GM06990 (cell line): ENCODE measurements around the gene PEDS1.

Experiments
- DNase-seq: peaks from one replicate; pipeline ENCODE4 v3.0.0-alpha.2; 2011; ENCODE audit not compliant: insufficient read length; ENCODE audit errors: extremely low read depth
- H3K27me3 ChIP-seq: replicated peaks from 2 replicates; pipeline ENCODE4 v1.6.0; 2011; ENCODE audit warnings: low read length; ENCODE audit not compliant: control insufficient read depth, insufficient read depth
- H3K36me3 ChIP-seq: 2 replicates; pipeline ENCODE4 v1.5.1; 2011; ENCODE audit warnings: low read length; ENCODE audit not compliant: control insufficient read depth, insufficient read depth
- H3K4me3 ChIP-seq: replicated peaks from 2 replicates; pipeline ENCODE4 v1.5.1; 2011; ENCODE audit warnings: low read depth, mild to moderate bottlenecking, control low read depth, low read length
- TF ChIP-seq, protein P1 (sequence below): IDR thresholded peaks from 2 replicates; pipeline ENCODE4 v1.5.1; 2011; ENCODE audit warnings: low read length, control low read depth, mild to moderate bottlenecking, inconsistent platforms; ENCODE audit not compliant: insufficient read depth, poor library complexity, severe bottlenecking

The PEDS1 gene

DNA sequence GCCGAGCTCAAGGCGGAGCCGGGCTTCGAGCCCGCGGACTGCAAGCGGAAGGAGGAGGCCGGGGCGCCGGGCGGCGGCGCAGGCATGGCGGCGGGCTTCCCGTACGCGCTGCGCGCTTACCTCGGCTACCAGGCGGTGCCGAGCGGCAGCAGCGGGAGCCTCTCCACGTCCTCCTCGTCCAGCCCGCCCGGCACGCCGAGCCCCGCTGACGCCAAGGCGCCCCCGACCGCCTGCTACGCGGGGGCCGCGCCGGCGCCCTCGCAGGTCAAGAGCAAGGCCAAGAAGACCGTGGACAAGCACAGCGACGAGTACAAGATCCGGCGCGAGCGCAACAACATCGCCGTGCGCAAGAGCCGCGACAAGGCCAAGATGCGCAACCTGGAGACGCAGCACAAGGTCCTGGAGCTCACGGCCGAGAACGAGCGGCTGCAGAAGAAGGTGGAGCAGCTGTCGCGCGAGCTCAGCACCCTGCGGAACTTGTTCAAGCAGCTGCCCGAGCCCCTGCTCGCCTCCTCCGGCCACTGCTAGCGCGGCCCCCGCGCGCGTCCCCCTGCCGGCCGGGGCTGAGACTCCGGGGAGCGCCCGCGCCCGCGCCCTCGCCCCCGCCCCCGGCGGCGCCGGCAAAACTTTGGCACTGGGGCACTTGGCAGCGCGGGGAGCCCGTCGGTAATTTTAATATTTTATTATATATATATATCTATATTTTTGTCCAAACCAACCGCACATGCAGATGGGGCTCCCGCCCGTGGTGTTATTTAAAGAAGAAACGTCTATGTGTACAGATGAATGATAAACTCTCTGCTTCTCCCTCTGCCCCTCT is 38.2 kb upstream of the PEDS1 start:
- peak; percentile 81 for DNase-seq
- no peaks in the 10 kb centered on the region for H3K27me3 ChIP-seq
- TF ChIP-seq, protein P1, sequence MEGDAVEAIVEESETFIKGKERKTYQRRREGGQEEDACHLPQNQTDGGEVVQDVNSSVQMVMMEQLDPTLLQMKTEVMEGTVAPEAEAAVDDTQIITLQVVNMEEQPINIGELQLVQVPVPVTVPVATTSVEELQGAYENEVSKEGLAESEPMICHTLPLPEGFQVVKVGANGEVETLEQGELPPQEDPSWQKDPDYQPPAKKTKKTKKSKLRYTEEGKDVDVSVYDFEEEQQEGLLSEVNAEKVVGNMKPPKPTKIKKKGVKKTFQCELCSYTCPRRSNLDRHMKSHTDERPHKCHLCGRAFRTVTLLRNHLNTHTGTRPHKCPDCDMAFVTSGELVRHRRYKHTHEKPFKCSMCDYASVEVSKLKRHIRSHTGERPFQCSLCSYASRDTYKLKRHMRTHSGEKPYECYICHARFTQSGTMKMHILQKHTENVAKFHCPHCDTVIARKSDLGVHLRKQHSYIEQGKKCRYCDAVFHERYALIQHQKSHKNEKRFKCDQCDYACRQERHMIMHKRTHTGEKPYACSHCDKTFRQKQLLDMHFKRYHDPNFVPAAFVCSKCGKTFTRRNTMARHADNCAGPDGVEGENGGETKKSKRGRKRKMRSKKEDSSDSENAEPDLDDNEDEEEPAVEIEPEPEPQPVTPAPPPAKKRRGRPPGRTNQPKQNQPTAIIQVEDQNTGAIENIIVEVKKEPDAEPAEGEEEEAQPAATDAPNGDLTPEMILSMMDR, result peak; percentile 17
- peak overlapping the region; percentile 79 for H3K4me3 ChIP-seq
- peaks cover 2% of the 10 kb centered on the region for H3K36me3 ChIP-seq

- peak overlapping the region; percentile 79 for H3K4me3 ChIP-seq
- peak; percentile 75 for DNase-seq
- H3K27me3 ChIP-seq, result no peaks in the 10 kb centered on the region
- peaks cover 2% of the 10 kb centered on the region for H3K36me3 ChIP-seq
- TF ChIP-seq, protein P1, result no peak
These were observed 37.6 kb upstream of the PEDS1 start for GRCh38 chr20:50191065-50191543.

GRCh38 chr20:50190251-50191064 is 36.9 kb upstream of the PEDS1 start, which contains the start of gene CEBPB:
Gene CEBPB (plus strand): TSS chr20:50190830. CDS start chr20:50191034, 204 bp downstream.
- H3K4me3 ChIP-seq, result peak within 1 kb of the TSS; percentile 79
- H3K27me3 ChIP-seq, result no peaks in the 10 kb centered on the region; the same call in 1 of the 2 replicates
- TF ChIP-seq, protein P1, result peak; percentile 63
- peak; percentile 79 for DNase-seq
- peaks cover 2% of the 10 kb centered on the region for H3K36me3 ChIP-seq

GRCh38 chr20:50189681-50190250 is 36.2 kb upstream of the PEDS1 start:
- TF ChIP-seq, protein P1, result no peak
- peak overlapping the region; percentile 79 for H3K4me3 ChIP-seq
- DNase-seq, result no peak

GRCh38 chr20:50188879-50189680 is 35.6 kb upstream of the PEDS1 start:
- TF ChIP-seq, protein P1, result no peak
- H3K27me3 ChIP-seq, result no peaks in the 10 kb centered on the region; the same call in 1 of the 2 replicates
- peaks cover 2% of the 10 kb centered on the region for H3K36me3 ChIP-seq
- H3K4me3 ChIP-seq, result no peak overlapping the region
- DNase-seq, result no peak

More at GRCh38 chr20:50189681-50190250, 36.2 kb upstream of the PEDS1 start:
- no peaks in the 10 kb centered on the region; the same call in 1 of the 2 replicates for H3K27me3 ChIP-seq
- H3K36me3 ChIP-seq, result peaks cover 2% of the 10 kb centered on the region
